ENCODE measurements around the gene LRRC25. TPM values are rescaled to one million over a fixed set of nuclear protein-coding genes. Genes with fewer than 3 reads are reported as not detected.

The LRRC25 gene
- total RNA-seq, 1 donor from 2014 or later, result 0.08 TPM

- H3K27me3 ChIP-seq (ENCODE audit: control insufficient read depth, insufficient read depth, low read length), result no peaks in the 10 kb centered on the region
- H3K36me3 ChIP-seq (ENCODE audit: control insufficient read depth, insufficient read depth, low read length), result peaks cover 2% of the 10 kb centered on the region
- TF ChIP-seq CTCF (IDR thresholded peaks at IDR 0.05; ENCODE audit: insufficient read depth, low read length, poor library complexity, severe bottlenecking), result no peak
- DNase-seq (ENCODE audit: low read depth), result no peak
- H3K4me3 ChIP-seq (ENCODE audit: low read depth, low read length), result no peak overlapping the region
Measured at GRCh38 chr19:18427080-18427742, 29.8 kb upstream of the LRRC25 start.

GRCh38 chr19:18426416-18426767 is 29.0 kb upstream of the LRRC25 start:
- Histone ChIP-seq H3K36me3 (ENCODE audit: control insufficient read depth, insufficient read depth, low read length) (peaks cover 2% of the 10 kb centered on the region), H3K27me3 (ENCODE audit: control insufficient read depth, insufficient read depth, low read length) (no peaks in the 10 kb centered on the region), H3K4me3 (ENCODE audit: low read depth, low read length) (no peak overlapping the region)
- no peak for DNase-seq (ENCODE audit: low read depth)
- no peak for TF ChIP-seq CTCF (IDR thresholded peaks at IDR 0.05; ENCODE audit: insufficient read depth, low read length, poor library complexity, severe bottlenecking)

- DNase-seq (ENCODE audit: low read depth), result no peak
- peaks cover 2% of the 10 kb centered on the region for H3K36me3 ChIP-seq (ENCODE audit: control insufficient read depth, insufficient read depth, low read length)
- no peak overlapping the region for H3K4me3 ChIP-seq (ENCODE audit: low read depth, low read length)
- no peaks in the 10 kb centered on the region for H3K27me3 ChIP-seq (ENCODE audit: control insufficient read depth, insufficient read depth, low read length)
- no peak for TF ChIP-seq CTCF (IDR thresholded peaks at IDR 0.05; ENCODE audit: insufficient read depth, low read length, poor library complexity, severe bottlenecking)
Measured at GRCh38 chr19:18425515-18426415, 28.3 kb upstream of the LRRC25 start.

- peaks cover 2% of the 10 kb centered on the region for H3K36me3 ChIP-seq (ENCODE audit: control insufficient read depth, insufficient read depth, low read length)
- DNase-seq (ENCODE audit: low read depth), result no peak
- no peak overlapping the region for H3K4me3 ChIP-seq (ENCODE audit: low read depth, low read length)
- no peak for TF ChIP-seq CTCF (IDR thresholded peaks at IDR 0.05; ENCODE audit: insufficient read depth, low read length, poor library complexity, severe bottlenecking)
- no peaks in the 10 kb centered on the region for H3K27me3 ChIP-seq (ENCODE audit: control insufficient read depth, insufficient read depth, low read length)
Measured at GRCh38 chr19:18424890-18425514, 27.6 kb upstream of the LRRC25 start.

GRCh38 chr19:18424122-18424889 is 26.9 kb upstream of the LRRC25 start:
- DNase-seq (ENCODE audit: low read depth), result no peak
- no peaks in the 10 kb centered on the region for H3K27me3 ChIP-seq (ENCODE audit: control insufficient read depth, insufficient read depth, low read length)

More at GRCh38 chr19:18424122-18424889, 26.9 kb upstream of the LRRC25 start:
- no peak for TF ChIP-seq CTCF (IDR thresholded peaks at IDR 0.05; ENCODE audit: insufficient read depth, low read length, poor library complexity, severe bottlenecking)
- H3K36me3 ChIP-seq (ENCODE audit: control insufficient read depth, insufficient read depth, low read length), result peaks cover 2% of the 10 kb centered on the region
- H3K4me3 ChIP-seq (ENCODE audit: low read depth, low read length), result no peak overlapping the region

All from kidney epithelial cell (primary cell).